HG02798 (cell line): ENCODE data around the gene NACC2.
"Not testable (repeated sequence)": the region's sequence is repeated elsewhere in the genome, so short reads cannot be mapped to it uniquely, and the experiment has no call there.

Experiments
- ATAC-seq: cut with Tn5 transposase; IDR thresholded peaks from one replicate; pipeline ENCODE4 v1.9.1; 2021; ENCODE audit warnings: mild to moderate bottlenecking; ENCODE audit not compliant: unreplicated experiment, poor library complexity

The NACC2 gene

GRCh38 chr9:136083558-136084062 is 11.5 kb downstream of the NACC2 start:
- ATAC-seq: no peak

- ATAC-seq: no peak
Observed at GRCh38 chr9:136082496-136083361, 12.4 kb downstream of the NACC2 start.

GRCh38 chr9:136081826-136082495 is 13.1 kb downstream of the NACC2 start:
- ATAC-seq: no peak

GRCh38 chr9:136081113-136081825 is 13.8 kb downstream of the NACC2 start:
- no peak for ATAC-seq

- no peak for ATAC-seq
Observed at GRCh38 chr9:136080716-136081112, 14.4 kb downstream of the NACC2 start.

GRCh38 chr9:136079916-136080246 is 15.2 kb downstream of the NACC2 start:
- no peak for ATAC-seq

- ATAC-seq: no peak
Observed at GRCh38 chr9:136079211-136079915, 15.7 kb downstream of the NACC2 start.

- no peak for ATAC-seq
Observed at GRCh38 chr9:136078498-136079011, 16.5 kb downstream of the NACC2 start.

- no peak for ATAC-seq
Observed at GRCh38 chr9:136078024-136078423, 17.1 kb downstream of the NACC2 start.

GRCh38 chr9:136077491-136077890 is 17.6 kb downstream of the NACC2 start:
- no peak for ATAC-seq

GRCh38 chr9:136075881-136076678 is 19.0 kb downstream of the NACC2 start:
- ATAC-seq: no peak

GRCh38 chr9:136075134-136075841 is 19.8 kb downstream of the NACC2 start:
- no peak for ATAC-seq

GRCh38 chr9:136074706-136075105 is 20.4 kb downstream of the NACC2 start:
- ATAC-seq: no peak

GRCh38 chr9:136062657-136063439 is 32.2 kb downstream of the NACC2 start:
- ATAC-seq: no peak

- not testable (repeated sequence) for ATAC-seq
Observed at GRCh38 chr9:136061916-136062315, 33.2 kb downstream of the NACC2 start.

- ATAC-seq: no peak
Observed at GRCh38 chr9:136061405-136061804, 33.7 kb downstream of the NACC2 start.

GRCh38 chr9:136060671-136061371 is 34.3 kb downstream of the NACC2 start:
- no peak for ATAC-seq
